HEK293T (cell line): Measurements from ENCODE around the gene SERINC3.

ENCODE experiments used
- ARNT ChIP-seq: fragments of 450-650 bp; IDR thresholded peaks from 2 replicates; pipeline ENCODE4 v1.6.1; 2017; ENCODE audit warnings: mild to moderate bottlenecking
- BHLHE40 ChIP-seq: fragments of 450-650 bp; IDR thresholded peaks from 2 replicates; pipeline ENCODE4 v1.6.1; 2016; ENCODE audit warnings: mild to moderate bottlenecking, moderate library complexity, borderline replicate concordance
- ELF4 ChIP-seq: fragments of 450-650 bp; IDR thresholded peaks from 2 replicates; pipeline ENCODE4 v1.6.1; 2017; ENCODE audit warnings: antibody characterized with exemption
- FOXA1 ChIP-seq: fragments of 450-650 bp; IDR thresholded peaks from 2 replicates; pipeline ENCODE4 v1.6.1; 2016; ENCODE audit warnings: mild to moderate bottlenecking
- FOXK2 ChIP-seq: fragments of 450-650 bp; IDR thresholded peaks from 2 replicates; pipeline ENCODE4 v1.6.1; 2016; ENCODE audit warnings: mild to moderate bottlenecking
- FOXM1 ChIP-seq: fragments of 450-650 bp; IDR thresholded peaks from 2 replicates; pipeline ENCODE4 v1.6.1; 2017; ENCODE audit warnings: mild to moderate bottlenecking, borderline replicate concordance
- HDGF ChIP-seq: fragments of 450-650 bp; IDR thresholded peaks from 2 replicates; pipeline ENCODE4 v1.6.1; 2017; ENCODE audit warnings: antibody characterized with exemption, borderline replicate concordance
- L3MBTL2 ChIP-seq: fragments of 450-650 bp; conservative IDR thresholded peaks from 2 replicates; pipeline ENCODE4 v1.6.1; 2016; ENCODE audit warnings: mild to moderate bottlenecking
- LEF1 ChIP-seq: fragments of 450-650 bp; IDR thresholded peaks from 2 replicates; pipeline ENCODE4 v1.6.1; 2017; ENCODE audit warnings: mild to moderate bottlenecking, borderline replicate concordance
- NFRKB ChIP-seq: fragments of 450-650 bp; IDR thresholded peaks from 2 replicates; pipeline ENCODE4 v1.6.1; 2016; ENCODE audit warnings: mild to moderate bottlenecking, moderate library complexity
- SP1 ChIP-seq: fragments of 450-650 bp; IDR thresholded peaks from 2 replicates; pipeline ENCODE4 v1.6.1; 2017
- SUZ12 ChIP-seq: fragments of 450-650 bp; IDR thresholded peaks from 2 replicates; pipeline ENCODE4 v1.6.1; 2016; ENCODE audit warnings: mild to moderate bottlenecking
- TARDBP ChIP-seq: fragments of 450-650 bp; IDR thresholded peaks from 2 replicates; pipeline ENCODE4 v1.6.1; 2016
- TF ChIP-seq, protein P1 (sequence below): fragments of 450-650 bp; IDR thresholded peaks from 2 replicates; pipeline ENCODE4 v1.6.1; 2016

DNA sequence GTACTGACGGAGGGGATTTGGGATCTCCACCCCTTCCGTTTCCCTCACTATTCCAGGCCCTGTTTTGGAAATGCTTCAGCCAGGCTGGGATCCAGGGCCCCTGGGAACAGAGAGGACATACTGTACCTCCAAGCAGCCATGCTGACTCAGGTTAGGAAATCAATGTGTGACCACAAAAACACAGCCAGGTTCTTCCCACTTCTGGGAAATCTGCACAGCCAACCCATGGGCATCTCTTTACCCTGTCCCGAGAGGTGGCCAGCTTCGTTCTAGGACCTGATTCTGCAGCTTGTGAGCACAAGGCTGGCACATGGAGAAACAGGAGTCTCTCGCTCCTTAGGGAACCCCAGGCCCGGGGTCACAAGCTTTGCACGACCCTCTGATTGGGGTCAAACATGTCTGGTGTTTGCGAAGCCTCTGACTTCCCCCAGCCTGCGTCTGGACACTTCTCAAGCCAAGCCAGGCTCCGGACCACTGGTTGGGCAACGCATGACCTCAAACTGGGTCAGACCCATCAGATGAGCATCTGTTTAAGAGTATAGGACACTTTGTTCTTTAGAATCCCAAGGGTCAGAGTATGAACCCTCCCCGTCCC is 54.5 kb downstream of the SERINC3 start:
- TF ChIP-seq ELF4 (no peak), LEF1 (no peak), ARNT (no peak), SP1 (no peak), FOXA1 (no peak), L3MBTL2 (no peak), FOXK2 (no peak), HDGF (no peak), BHLHE40 (no peak), FOXM1 (no peak), TARDBP (no peak), SUZ12 (no peak), NFRKB (no peak)
- TF ChIP-seq, protein P1, sequence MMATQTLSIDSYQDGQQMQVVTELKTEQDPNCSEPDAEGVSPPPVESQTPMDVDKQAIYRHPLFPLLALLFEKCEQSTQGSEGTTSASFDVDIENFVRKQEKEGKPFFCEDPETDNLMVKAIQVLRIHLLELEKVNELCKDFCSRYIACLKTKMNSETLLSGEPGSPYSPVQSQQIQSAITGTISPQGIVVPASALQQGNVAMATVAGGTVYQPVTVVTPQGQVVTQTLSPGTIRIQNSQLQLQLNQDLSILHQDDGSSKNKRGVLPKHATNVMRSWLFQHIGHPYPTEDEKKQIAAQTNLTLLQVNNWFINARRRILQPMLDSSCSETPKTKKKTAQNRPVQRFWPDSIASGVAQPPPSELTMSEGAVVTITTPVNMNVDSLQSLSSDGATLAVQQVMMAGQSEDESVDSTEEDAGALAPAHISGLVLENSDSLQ = no peak
